ENCODE results near the gene DDX21.

- TF ChIP-seq CTCF (conservative IDR thresholded peaks at IDR 0.05) (no peak), ZFX (IDR thresholded peaks at IDR 0.05) (no peak)
Observed at GRCh38 chr10:69022611-69023010, 66.6 kb downstream of the DDX21 start.

All from C4-2B (cell line).